Activated naive CD8-positive, alpha-beta T cell treated with anti-CD3 and anti-CD28 coated beads, Interleukin-2, amount 10 ng/mL, durations not matched to agents 7 days and 5 days (primary cell): ENCODE data around the gene ANKRD49. TPM values are rescaled to one million over a fixed set of nuclear protein-coding genes. Genes with fewer than 3 reads are reported as not detected.
"Not testable (repeated sequence)": the region's sequence is repeated elsewhere in the genome, so short reads cannot be mapped to it uniquely, and the experiment has no call there.

Experiments used
- ATAC-seq: fragments of 150-1000 bp; cut with Tn5 transposase; one replicate; pipeline ENCODE4 v1.10.0; 2021; ENCODE audit warnings: low read depth, moderate library complexity
- POLR2A ChIA-PET: fragments of 350-600 bp; sonication (Branson Sonifier 250); formaldehyde crosslinking; loops from one replicate; lab custom pipeline; 2021; ENCODE audit warnings: antibody characterized with exemption; lab: Charles Lee
- DNase-seq: peaks from one replicate; pipeline ENCODE4 v3.0.0; 2021
- H3K27ac Mint-ChIP-seq: one replicate; pipeline ENCODE4 v1.8.0; 2022; ENCODE audit warnings: mild to moderate bottlenecking, mixed read lengths
- H3K27me3 Mint-ChIP-seq: one replicate; pipeline ENCODE4 v1.8.0; 2022; ENCODE audit warnings: mild to moderate bottlenecking, moderate library complexity, mixed read lengths
- H3K36me3 Mint-ChIP-seq: one replicate; pipeline ENCODE4 v1.8.0; 2021; ENCODE audit warnings: mild to moderate bottlenecking, mixed read lengths
- H3K4me1 Mint-ChIP-seq: one replicate; pipeline ENCODE4 v1.8.0; 2021; ENCODE audit warnings: mixed read lengths
- H3K4me3 Mint-ChIP-seq: one replicate; pipeline ENCODE4 v1.8.0; 2022; ENCODE audit warnings: mild to moderate bottlenecking, moderate library complexity, mixed read lengths
- H3K9me3 Mint-ChIP-seq: one replicate; pipeline ENCODE4 v1.8.0; 2021; ENCODE audit warnings: mixed read lengths
- total RNA-seq, 2 experiments: library from RNA; stranded (reverse); gene quantifications; one replicate each; pipeline ENCODE4 v1.2.3, GENCODE V29; 2021

ANKRD49 gene
- total RNA-seq, 2 experiments from 2014 or later: 36.1 to 37.0 TPM

- DNase-seq (no peak), ATAC-seq (peak; percentile 87)
- H3K4me1 Mint-ChIP-seq: peaks cover 22% of the 10 kb centered on the region
- no peaks in the 10 kb centered on the region for H3K27me3 Mint-ChIP-seq
- peaks cover 38% of the 10 kb centered on the region for H3K36me3 Mint-ChIP-seq
- peak overlapping the region; percentile 79 for H3K27ac Mint-ChIP-seq
- no peaks in the 10 kb centered on the region for H3K9me3 Mint-ChIP-seq
- H3K4me3 Mint-ChIP-seq: peak overlapping the region; percentile 62
- POLR2A ChIA-PET: no interaction called here
Observed at GRCh38 chr11:94472916-94473799, 20.6 kb upstream of the ANKRD49 start.

DNA sequence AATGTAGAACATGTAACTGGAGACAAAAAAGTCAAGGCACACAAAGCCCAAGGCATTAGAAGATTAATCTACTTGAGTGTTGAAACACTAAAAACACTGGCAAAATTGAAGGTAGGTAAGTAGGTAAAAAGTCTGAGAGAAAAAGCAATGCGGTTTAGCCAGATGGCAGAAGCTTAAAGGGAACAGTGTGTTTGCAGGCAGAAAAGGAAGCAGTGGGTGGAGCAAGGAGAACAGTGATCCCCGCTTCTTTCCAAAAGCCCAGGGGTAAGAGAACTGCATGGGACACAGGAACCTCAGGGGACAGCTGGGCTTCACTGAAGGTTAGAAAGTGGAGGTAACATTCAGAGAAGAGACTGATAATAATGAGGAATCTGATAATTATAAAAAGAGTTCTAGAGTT is 16.2 kb upstream of the ANKRD49 start:
- POLR2A ChIA-PET: no interaction called here
- no peak for ATAC-seq
- DNase-seq: no peak

GRCh38 chr11:94481342-94481741 is 12.4 kb upstream of the ANKRD49 start:
- Mint-ChIP-seq H3K27ac (no peak overlapping the region), H3K9me3 (no peaks in the 10 kb centered on the region), H3K36me3 (peaks cover 33% of the 10 kb centered on the region), H3K4me1 (peaks cover 9% of the 10 kb centered on the region), H3K4me3 (no peak overlapping the region), H3K27me3 (no peaks in the 10 kb centered on the region)
- ATAC-seq (no peak), DNase-seq (no peak)
- POLR2A ChIA-PET: no interaction called here

More for the DNA sequence above, 16.2 kb upstream of the ANKRD49 start:
- no peaks in the 10 kb centered on the region for H3K9me3 Mint-ChIP-seq
- H3K36me3 Mint-ChIP-seq: peaks cover 36% of the 10 kb centered on the region
- no peaks in the 10 kb centered on the region for H3K27me3 Mint-ChIP-seq
- H3K27ac Mint-ChIP-seq: peak overlapping the region; percentile 23
- no peak overlapping the region for H3K4me3 Mint-ChIP-seq
- peaks cover 22% of the 10 kb centered on the region for H3K4me1 Mint-ChIP-seq

DNA sequence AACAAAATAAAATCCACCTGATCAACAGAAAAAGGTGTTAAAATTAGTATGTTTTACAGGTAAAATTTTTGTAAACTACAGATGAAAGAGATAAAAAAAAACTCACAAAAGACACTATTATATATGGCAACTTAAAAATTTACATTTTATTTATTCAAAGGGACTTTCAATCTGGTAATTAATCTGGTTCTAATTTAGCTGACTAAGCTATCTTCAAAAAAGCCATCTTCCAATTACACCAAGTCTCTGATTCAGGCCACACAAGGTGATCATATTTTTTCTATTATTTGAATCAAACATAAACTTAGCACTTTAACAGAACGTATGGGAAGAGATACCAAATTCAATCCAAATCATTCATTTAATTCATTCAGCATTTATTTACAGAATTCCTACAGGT is 7.7 kb upstream of the ANKRD49 start:
- H3K9me3 Mint-ChIP-seq: no peaks in the 10 kb centered on the region
- no peaks in the 10 kb centered on the region for H3K27me3 Mint-ChIP-seq
- H3K27ac Mint-ChIP-seq: no peak overlapping the region
- no peak overlapping the region for H3K4me3 Mint-ChIP-seq
- DNase-seq (no peak), ATAC-seq (no peak)
- POLR2A ChIA-PET: no interaction called here
- peaks cover 51% of the 10 kb centered on the region for H3K36me3 Mint-ChIP-seq
- peaks cover 8% of the 10 kb centered on the region for H3K4me1 Mint-ChIP-seq

GRCh38 chr11:94494126-94494680 is 419 bp downstream of the ANKRD49 start:
- H3K4me3 Mint-ChIP-seq: peak overlapping the region; percentile 92
- POLR2A ChIA-PET: interaction anchor here (0.6 to 1.0 kb wide), 4 partner anchors 50 to 710 kb away, joined by 3 to 6 read pairs (median 4); partner anchors contain the start of genes MED17, PANX1 and SRSF8
- DNase-seq (no peak), ATAC-seq (peak; percentile 75)
- H3K9me3 Mint-ChIP-seq: no peaks in the 10 kb centered on the region
- H3K36me3 Mint-ChIP-seq: peaks cover 15% of the 10 kb centered on the region
- peak overlapping the region; percentile 85 for H3K27ac Mint-ChIP-seq
- peaks cover 24% of the 10 kb centered on the region for H3K4me1 Mint-ChIP-seq
- H3K27me3 Mint-ChIP-seq: no peaks in the 10 kb centered on the region

DNA sequence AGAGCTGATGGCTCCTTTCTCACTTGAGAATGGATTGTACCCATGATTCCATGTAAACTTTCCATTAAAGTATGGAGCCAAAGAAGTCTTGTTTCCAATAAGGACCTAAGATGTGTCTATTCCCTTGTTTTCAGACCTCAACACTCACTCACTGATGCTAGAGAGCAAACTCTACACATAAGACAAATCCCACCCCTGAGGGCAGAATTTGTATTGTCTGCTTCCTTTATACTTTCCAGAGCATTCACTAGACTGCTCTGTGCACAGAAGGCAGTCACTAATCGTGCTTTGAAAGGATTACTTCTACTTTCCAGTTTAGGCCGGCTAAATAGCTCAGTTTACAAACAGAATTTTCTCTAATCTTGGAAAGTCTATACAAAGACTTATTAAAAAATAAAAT is 6.4 kb downstream of the ANKRD49 start:
- Mint-ChIP-seq H3K4me3 (no peak overlapping the region), H3K27ac (no peak overlapping the region), H3K27me3 (no peaks in the 10 kb centered on the region), H3K36me3 (peaks cover 6% of the 10 kb centered on the region), H3K9me3 (no peaks in the 10 kb centered on the region), H3K4me1 (peaks cover 6% of the 10 kb centered on the region)
- POLR2A ChIA-PET: no interaction called here
- ATAC-seq (no peak), DNase-seq (no peak)

DNA sequence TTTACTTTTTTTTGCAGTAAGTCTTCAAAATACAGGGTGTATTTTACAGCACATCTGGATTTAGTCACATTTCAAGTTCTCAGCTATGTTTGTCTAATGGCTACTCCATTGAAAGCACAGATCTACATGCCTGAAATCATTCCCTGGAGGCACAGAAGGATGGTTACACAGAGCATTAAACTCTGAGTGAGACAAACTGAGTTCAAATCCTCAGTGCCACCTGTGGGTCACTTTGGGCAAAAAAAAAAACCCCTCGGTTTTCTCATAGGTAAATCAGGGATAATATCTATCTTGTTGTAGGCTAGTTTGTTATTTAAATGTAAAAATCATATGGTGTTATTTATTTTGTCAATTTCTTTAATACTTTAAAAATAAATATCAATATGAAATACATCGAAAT is 7.7 kb downstream of the ANKRD49 start:
- POLR2A ChIA-PET: interaction anchor here (0.8 kb wide), 1 partner anchor 9 kb away, joined by 3 read pairs; no protein-coding TSS in a partner anchor
- ATAC-seq (no peak), DNase-seq (no peak)
- Mint-ChIP-seq H3K36me3 (peaks cover 6% of the 10 kb centered on the region), H3K27ac (no peak overlapping the region), H3K27me3 (no peaks in the 10 kb centered on the region), H3K4me3 (no peak overlapping the region), H3K9me3 (no peaks in the 10 kb centered on the region), H3K4me1 (peaks cover 3% of the 10 kb centered on the region)

GRCh38 chr11:94504689-94505293 is 11.0 kb downstream of the ANKRD49 start:
- ATAC-seq (peak; percentile 33), DNase-seq (no peak)
- no peak overlapping the region for H3K4me3 Mint-ChIP-seq
- H3K27me3 Mint-ChIP-seq: peaks cover 4% of the 10 kb centered on the region
- no peak overlapping the region for H3K27ac Mint-ChIP-seq
- no peaks in the 10 kb centered on the region for H3K36me3 Mint-ChIP-seq
- POLR2A ChIA-PET: no interaction called here
- no peaks in the 10 kb centered on the region for H3K4me1 Mint-ChIP-seq
- no peaks in the 10 kb centered on the region for H3K9me3 Mint-ChIP-seq

- H3K4me3 Mint-ChIP-seq, DNase-seq, H3K9me3 Mint-ChIP-seq, H3K4me1 Mint-ChIP-seq, POLR2A ChIA-PET, H3K27ac Mint-ChIP-seq, H3K36me3 Mint-ChIP-seq, ATAC-seq: not testable (repeated sequence)
- H3K27me3 Mint-ChIP-seq: peaks cover 13% of the 10 kb centered on the region
Observed at GRCh38 chr11:94506513-94506912, 12.7 kb downstream of the ANKRD49 start.

- no peak overlapping the region for H3K4me3 Mint-ChIP-seq
- no peak for ATAC-seq
Observed at GRCh38 chr11:94507485-94507884, 13.7 kb downstream of the ANKRD49 start.

GRCh38 chr11:94511932-94512781 is 18.4 kb downstream of the ANKRD49 start, which contains the start of gene C11orf97:
Gene C11orf97, plus strand, starts transcription at chr11:94512461. Its CDS starts 68 bp downstream, at chr11:94512529.
- no peaks in the 10 kb centered on the region for H3K36me3 Mint-ChIP-seq
- DNase-seq: peak; percentile 67
- no peak within 1 kb of the TSS for H3K27ac Mint-ChIP-seq
- H3K27me3 Mint-ChIP-seq: peaks cover 39% of the 10 kb centered on the region
- peak within 1 kb of the TSS; percentile 73 for H3K4me3 Mint-ChIP-seq
- POLR2A ChIA-PET: interaction anchor here (0.9 to 1.2 kb wide), 2 partner anchors 15 to 32 kb away, joined by 3 to 4 read pairs; partner anchors contain the start of gene FUT4
- ATAC-seq: peak; percentile 87
- H3K4me1 Mint-ChIP-seq: peaks cover 14% of the 10 kb centered on the region
- H3K9me3 Mint-ChIP-seq: no peaks in the 10 kb centered on the region

More at GRCh38 chr11:94507485-94507884, 13.7 kb downstream of the ANKRD49 start:
- POLR2A ChIA-PET: no interaction called here
- Mint-ChIP-seq H3K4me1 (peaks cover 8% of the 10 kb centered on the region), H3K36me3 (no peaks in the 10 kb centered on the region), H3K27ac (no peak overlapping the region), H3K9me3 (no peaks in the 10 kb centered on the region), H3K27me3 (peaks cover 19% of the 10 kb centered on the region)
- DNase-seq: no peak

DNA sequence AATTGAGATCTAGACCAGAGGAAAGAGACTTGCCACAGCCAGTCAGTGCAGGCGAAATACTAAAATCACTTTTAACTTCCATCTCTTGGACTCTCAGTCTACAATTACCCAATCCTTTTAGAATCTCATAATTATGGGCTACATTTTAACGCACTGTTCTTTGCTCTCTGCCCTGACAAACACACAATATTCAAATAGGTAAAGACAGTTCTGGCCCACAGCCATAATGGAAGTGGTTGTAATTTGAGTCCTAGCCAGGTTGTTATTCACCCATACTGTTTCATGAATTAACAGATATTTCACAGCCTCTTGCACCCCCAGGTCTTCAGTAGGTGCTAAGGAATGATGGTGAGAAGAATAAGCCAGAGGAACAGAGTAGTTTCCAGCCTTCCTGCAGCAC is 19.3 kb downstream of the ANKRD49 start:
- Mint-ChIP-seq H3K4me3 (no peak overlapping the region), H3K27ac (no peak overlapping the region), H3K27me3 (peaks cover 42% of the 10 kb centered on the region), H3K9me3 (no peaks in the 10 kb centered on the region), H3K4me1 (peaks cover 14% of the 10 kb centered on the region), H3K36me3 (no peaks in the 10 kb centered on the region)
- DNase-seq (no peak), ATAC-seq (no peak)
- POLR2A ChIA-PET: interaction anchor here (1.2 kb wide), 1 partner anchor 31 kb away, joined by 4 read pairs; the partner anchor contains the start of gene FUT4
